Stimulated activated naive CD4-positive, alpha-beta T cell (primary cell): ENCODE data around the gene ZNF665.
"Not testable (repeated sequence)": the region's sequence is repeated elsewhere in the genome, so short reads cannot be mapped to it uniquely, and the experiment has no call there.

Experiments used
- DNase-seq, 6 experiments: peaks; one replicate each; lab custom pipeline; 2025; lab: John Stamatoyannopoulos, UW

Gene ZNF665

GRCh38 chr19:53192771-53193534, at the start of gene ZNF665:
Gene ZNF665 (minus strand): TSS chr19:53193358. CDS start chr19:53182898, 10,460 bp downstream.
- peak; percentile 40 to 87 (median 72) for DNase-seq

- no peak for DNase-seq
These were observed 44.1 kb upstream of the ZNF665 start for GRCh38 chr19:53237114-53237777.

GRCh38 chr19:53224606-53225005, 31.4 kb upstream of the ZNF665 start:
- no peak for DNase-seq

- DNase-seq = not testable (repeated sequence)
These were observed 29.6 kb upstream of the ZNF665 start for GRCh38 chr19:53222716-53223115.

GRCh38 chr19:53212703-53213320, 19.7 kb upstream of the ZNF665 start:
- no peak for DNase-seq

- DNase-seq = not testable (repeated sequence)
These were observed 18.4 kb upstream of the ZNF665 start for GRCh38 chr19:53211554-53211953.

GRCh38 chr19:53196777-53197396, 3.7 kb upstream of the ZNF665 start:
- peak; percentile 84 to 98 (median 93) for DNase-seq

- peak; percentile 12 to 82 (median 72) for DNase-seq
These were observed 2.2 kb upstream of the ZNF665 start for GRCh38 chr19:53195265-53195903.

GRCh38 chr19:53193535-53194222, 521 bp upstream of the ZNF665 start:
- DNase-seq = no peak

GRCh38 chr19:53190253-53190652, 2.9 kb downstream of the ZNF665 start:
- DNase-seq = no peak

- DNase-seq = not testable (repeated sequence)
These were observed 3.4 kb downstream of the ZNF665 start for GRCh38 chr19:53189691-53190198.

- not testable (repeated sequence) for DNase-seq
These were observed 7.8 kb downstream of the ZNF665 start for GRCh38 chr19:53185155-53185882.

- DNase-seq = no peak
These were observed 9.9 kb downstream of the ZNF665 start for GRCh38 chr19:53183146-53183764.

- DNase-seq = no peak
These were observed 11.0 kb downstream of the ZNF665 start for GRCh38 chr19:53182202-53182601.

GRCh38 chr19:53177986-53178385, 15.2 kb downstream of the ZNF665 start:
- DNase-seq = no peak

GRCh38 chr19:53172889-53173288, 20.3 kb downstream of the ZNF665 start:
- no peak for DNase-seq

- DNase-seq = no peak
These were observed 27.5 kb downstream of the ZNF665 start for GRCh38 chr19:53165691-53166091.

GRCh38 chr19:53161123-53161522, 32.0 kb downstream of the ZNF665 start:
- DNase-seq = no peak

GRCh38 chr19:53160350-53160749, 32.8 kb downstream of the ZNF665 start:
- no peak for DNase-seq

GRCh38 chr19:53158119-53158656, 35.0 kb downstream of the ZNF665 start:
- DNase-seq = peak in 5 of 6 experiments; percentile 27 to 41 (median 33)
